Cardiac fibroblast (primary cell): Measurements from ENCODE around the gene BTBD9.

Experiments
- DNase-seq, 2 donors: peaks; one replicate each; pipeline versions ENCODE4 v3.0.0 to v3.0.0-alpha.2; 2010; ENCODE audit warnings: low read depth in 2 of 2
- H3K4me3 ChIP-seq, 2 donors: replicated peaks in 1 of 2; 1 replicate in 1 of 2; 2 replicates in 1 of 2; pipeline ENCODE4 v1.5.1; 2011; ENCODE audit warnings: low read depth in 2 of 2, low read length in 2 of 2, mild to moderate bottlenecking in 2 of 2, moderate library complexity in 1 of 2
- TF ChIP-seq, protein P1 (sequence below): IDR thresholded peaks from one replicate; pipeline ENCODE4 v1.5.1; 2011; ENCODE audit warnings: low read depth, mild to moderate bottlenecking, low read length, inconsistent platforms

BTBD9 gene

GRCh38 chr6:38187325-38187724 lies 452.4 kb downstream of the BTBD9 start:
- no peak for DNase-seq
- no peak overlapping the region for H3K4me3 ChIP-seq
- TF ChIP-seq, protein P1, sequence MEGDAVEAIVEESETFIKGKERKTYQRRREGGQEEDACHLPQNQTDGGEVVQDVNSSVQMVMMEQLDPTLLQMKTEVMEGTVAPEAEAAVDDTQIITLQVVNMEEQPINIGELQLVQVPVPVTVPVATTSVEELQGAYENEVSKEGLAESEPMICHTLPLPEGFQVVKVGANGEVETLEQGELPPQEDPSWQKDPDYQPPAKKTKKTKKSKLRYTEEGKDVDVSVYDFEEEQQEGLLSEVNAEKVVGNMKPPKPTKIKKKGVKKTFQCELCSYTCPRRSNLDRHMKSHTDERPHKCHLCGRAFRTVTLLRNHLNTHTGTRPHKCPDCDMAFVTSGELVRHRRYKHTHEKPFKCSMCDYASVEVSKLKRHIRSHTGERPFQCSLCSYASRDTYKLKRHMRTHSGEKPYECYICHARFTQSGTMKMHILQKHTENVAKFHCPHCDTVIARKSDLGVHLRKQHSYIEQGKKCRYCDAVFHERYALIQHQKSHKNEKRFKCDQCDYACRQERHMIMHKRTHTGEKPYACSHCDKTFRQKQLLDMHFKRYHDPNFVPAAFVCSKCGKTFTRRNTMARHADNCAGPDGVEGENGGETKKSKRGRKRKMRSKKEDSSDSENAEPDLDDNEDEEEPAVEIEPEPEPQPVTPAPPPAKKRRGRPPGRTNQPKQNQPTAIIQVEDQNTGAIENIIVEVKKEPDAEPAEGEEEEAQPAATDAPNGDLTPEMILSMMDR, result no peak

DNA sequence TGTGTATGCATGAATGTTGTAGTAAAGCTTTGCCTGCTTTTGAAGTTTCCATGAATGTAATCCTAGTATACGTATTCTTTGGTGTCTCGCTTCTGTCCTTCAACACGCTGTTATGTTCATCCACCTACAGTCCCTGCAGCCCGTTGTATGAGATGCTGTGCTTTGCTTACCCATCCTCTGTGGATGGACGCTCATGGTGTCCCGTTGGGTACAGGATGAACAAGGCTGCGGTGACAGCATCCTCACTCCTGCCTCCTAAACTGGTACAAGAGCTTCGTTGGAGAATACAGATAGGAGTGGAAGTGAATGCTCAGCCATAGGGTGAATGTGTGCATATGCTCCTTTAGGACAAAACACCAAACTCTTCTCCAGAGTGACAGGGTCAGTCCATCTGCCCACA lies 454.0 kb downstream of the BTBD9 start:
- DNase-seq, result no peak
- TF ChIP-seq, protein P1, result no peak
- H3K4me3 ChIP-seq, result no peak overlapping the region

- TF ChIP-seq, protein P1, result no peak
- DNase-seq, result no peak
- H3K4me3 ChIP-seq, result no peak overlapping the region
These were observed 454.5 kb downstream of the BTBD9 start for GRCh38 chr6:38185244-38185643.

DNA sequence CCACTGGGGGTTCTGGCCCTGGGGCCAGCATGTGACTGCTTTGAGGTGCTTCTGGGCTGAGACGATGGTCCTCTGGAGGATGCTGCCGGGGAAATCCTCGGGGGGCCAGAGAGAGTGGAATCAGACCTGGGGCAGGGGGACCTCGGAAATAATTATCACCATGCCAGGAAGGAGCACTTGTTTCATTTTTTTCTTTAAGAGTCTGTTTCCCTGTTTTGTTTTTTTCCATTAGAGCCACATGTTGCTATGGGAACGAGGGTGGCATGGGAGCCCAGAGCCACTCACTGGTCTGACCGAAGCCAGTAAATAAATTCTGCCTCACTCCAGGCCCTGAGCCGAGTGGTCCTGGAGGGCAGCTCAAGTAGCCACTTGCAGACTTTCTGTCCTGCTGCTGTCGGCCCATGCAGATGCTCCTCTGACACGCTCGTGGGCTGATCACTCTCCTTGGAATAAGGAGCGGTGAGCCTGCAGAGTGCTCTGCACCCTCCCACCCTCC lies 455.1 kb downstream of the BTBD9 start:
- DNase-seq, result no peak
- no peak overlapping the region for H3K4me3 ChIP-seq
- TF ChIP-seq, protein P1, result no peak

DNA sequence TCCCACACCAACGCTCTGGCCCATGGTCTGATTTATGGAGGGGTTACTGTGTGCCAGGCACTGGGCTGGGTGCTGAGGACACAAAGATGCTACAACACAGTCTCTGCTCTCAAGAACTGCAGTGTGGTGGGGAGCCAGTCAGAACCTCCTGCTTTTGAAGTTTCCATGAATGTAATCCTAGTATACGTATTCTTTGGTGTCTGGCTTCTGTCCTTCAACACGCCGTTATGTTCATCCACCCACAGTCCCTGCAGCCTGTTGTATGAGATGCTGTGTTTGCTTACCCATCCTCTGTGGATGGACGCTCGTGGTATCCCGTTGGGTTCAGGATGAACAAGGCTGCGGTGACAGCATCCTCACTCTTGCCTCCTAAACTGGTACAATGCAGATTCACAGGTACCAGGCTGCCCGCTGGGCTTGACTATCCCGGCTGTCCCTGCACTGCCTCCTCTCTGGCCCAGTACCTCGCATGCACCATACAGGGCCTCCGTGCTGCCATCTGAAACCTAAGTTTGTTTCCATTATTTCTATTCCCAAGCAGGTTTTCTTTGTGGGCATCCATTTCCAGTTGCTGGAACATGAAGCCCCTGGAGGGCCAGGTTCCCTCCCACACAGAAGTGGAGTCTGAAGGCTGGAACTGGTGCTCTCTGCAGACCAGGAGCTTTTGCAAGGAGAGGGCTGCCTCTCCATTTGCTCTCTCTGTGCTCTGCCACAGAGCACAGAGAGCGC lies 455.7 kb downstream of the BTBD9 start:
- TF ChIP-seq, protein P1, result no peak
- DNase-seq, result no peak

DNA sequence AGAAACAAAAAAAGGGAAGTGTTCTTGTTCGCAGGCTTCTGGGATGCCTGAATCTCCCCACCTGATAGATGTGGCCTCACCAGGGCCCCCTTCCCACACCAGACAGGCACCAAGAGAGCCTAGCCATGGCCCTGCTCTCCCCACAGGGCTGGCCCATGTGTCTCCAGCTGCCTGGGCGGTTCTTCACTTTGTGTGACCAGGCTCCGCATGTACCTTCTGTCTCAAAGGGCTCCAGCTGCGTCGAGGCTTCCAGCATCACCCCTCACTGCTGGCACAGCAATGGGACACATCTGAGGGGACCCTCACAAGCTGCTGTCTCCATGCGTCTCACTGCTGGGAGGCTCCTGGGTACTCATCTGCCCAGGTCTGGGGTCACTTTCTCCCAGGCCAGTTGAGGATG lies 457.3 kb downstream of the BTBD9 start:
- TF ChIP-seq, protein P1, result no peak
- no peak for DNase-seq

More for the DNA sequence above, 455.7 kb downstream of the BTBD9 start:
- H3K4me3 ChIP-seq, result no peak overlapping the region

More for the DNA sequence above, 457.3 kb downstream of the BTBD9 start:
- no peak overlapping the region for H3K4me3 ChIP-seq
